Endothelial cell of umbilical vein (primary cell): ENCODE data around the gene CC2D2A. TPM values are rescaled to one million over a fixed set of nuclear protein-coding genes. Genes with fewer than 3 reads are reported as not detected.

Source experiments
- BruUV-seq: library from RNA; stranded (reverse); fragments of 400-500 nt; replicated peaks from 2 replicates; lab custom pipeline; 2021; lab: Mats Ljungman, UMichigan
- CTCF ChIA-PET: fragments of 300-600, 350-600 bp; sonication (Branson Sonifier 250); formaldehyde crosslinking; loops from one replicate; lab custom pipeline; 2021; ENCODE audit warnings: antibody characterized with exemption, inconsistent platforms; lab: Charles Lee
- POLR2A ChIA-PET: fragments of 300-600, 350-600 bp; sonication (Branson Sonifier 250); formaldehyde crosslinking; loops from one replicate; lab custom pipeline; 2021; ENCODE audit warnings: antibody characterized with exemption, inconsistent platforms; lab: Charles Lee
- DNase-seq: peaks from one replicate; pipeline ENCODE4 v3.0.0-alpha.2; 2011; ENCODE audit warnings: low read depth, low spot score
- FAIRE-seq: peaks from 2 replicates; lab custom pipeline; 2011; peaks lifted over from hg19 to GRCh38; lab: Jason Lieb, UNC
- H2AFZ ChIP-seq: 2 replicates; pipeline ENCODE4 v1.6.0; 2012; ENCODE audit warnings: low read depth, low read length, control low read depth, inconsistent platforms
- H3K27ac ChIP-seq: 2 replicates; pipeline ENCODE4 v1.5.1; 2011; ENCODE audit warnings: low read depth, mild to moderate bottlenecking, control low read depth, low read length, moderate library complexity; ENCODE audit not compliant: insufficient read depth
- H3K27me3 ChIP-seq, 2 experiments: 2 replicates each; pipeline versions ENCODE4 v1.6.0 to v1.6.1; 2011; ENCODE audit warnings: low read length in 2 of 2, mixed read lengths in 1 of 2; ENCODE audit not compliant: control insufficient read depth in 2 of 2, insufficient read depth in 2 of 2
- H3K36me3 ChIP-seq, 2 experiments: 2 replicates in 1 of 2; 3 replicates in 1 of 2; pipeline ENCODE4 v1.5.1; 2011; ENCODE audit warnings: low read length in 2 of 2, mild to moderate bottlenecking in 1 of 2, moderate library complexity in 1 of 2; ENCODE audit not compliant: control insufficient read depth in 2 of 2, insufficient read depth in 2 of 2; ENCODE audit errors: extremely low read depth in 1 of 2
- H3K4me1 ChIP-seq: 3 replicates; pipeline ENCODE4 v1.5.1; 2011; ENCODE audit warnings: mild to moderate bottlenecking, low read length; ENCODE audit not compliant: control insufficient read depth, insufficient read depth; ENCODE audit errors: extremely low read depth
- H3K4me2 ChIP-seq: 2 replicates; pipeline ENCODE4 v1.6.1; 2011; ENCODE audit warnings: low read length, control low read depth, mixed read lengths; ENCODE audit not compliant: insufficient read depth
- H3K4me3 ChIP-seq, 3 experiments: fragments of 200-600 bp in 1 of 3; sonication (generic), shearing (Covaris generic) in 1 of 3; replicated peaks in 1 of 3; 2 replicates each; pipeline ENCODE4 v1.5.1; 2011 to 2016; ENCODE audit warnings: control low read depth in 3 of 3, low read length in 3 of 3, mild to moderate bottlenecking in 2 of 3, inconsistent platforms in 1 of 3, low read depth in 1 of 3, moderate library complexity in 1 of 3; ENCODE audit not compliant: insufficient read depth in 1 of 3
- H3K79me2 ChIP-seq: 2 replicates; pipeline ENCODE4 v1.6.0; 2012; ENCODE audit warnings: low read length, inconsistent platforms; ENCODE audit not compliant: control insufficient read depth, insufficient read depth
- H3K9ac ChIP-seq: replicated peaks from 2 replicates; pipeline ENCODE3; 2011; ENCODE audit warnings: low read length, control low read depth; ENCODE audit not compliant: insufficient read depth; ENCODE audit errors: extremely low read depth
- H3K9me1 ChIP-seq: replicated peaks from 3 replicates; pipeline ENCODE4 v1.6.0; 2011; ENCODE audit warnings: mild to moderate bottlenecking, low read length; ENCODE audit not compliant: control insufficient read depth, insufficient read depth; ENCODE audit errors: extremely low read depth
- H3K9me3 ChIP-seq: replicated peaks from 2 replicates; pipeline ENCODE4 v1.5.1; 2012; ENCODE audit warnings: low read length, inconsistent platforms; ENCODE audit not compliant: control insufficient read depth, insufficient read depth
- H4K20me1 ChIP-seq: replicated peaks from 2 replicates; pipeline ENCODE3; 2011; ENCODE audit warnings: mild to moderate bottlenecking, low read length; ENCODE audit not compliant: control insufficient read depth, insufficient read depth; ENCODE audit errors: extremely low read depth
- EZH2 ChIP-seq: IDR thresholded peaks from 2 replicates; pipeline ENCODE4 v1.6.1; 2012; ENCODE audit warnings: borderline replicate concordance, low read depth, mild to moderate bottlenecking, moderate library complexity, low read length, inconsistent platforms; ENCODE audit not compliant: severe bottlenecking
- FOS ChIP-seq: IDR thresholded peaks from 2 replicates; pipeline ENCODE4 v1.6.1; 2011; ENCODE audit warnings: mild to moderate bottlenecking, low read length, moderate library complexity, borderline replicate concordance; ENCODE audit not compliant: insufficient read depth
- GATA2 ChIP-seq: IDR thresholded peaks from 2 replicates; pipeline ENCODE4 v1.7.0; 2011; ENCODE audit warnings: low read depth, mild to moderate bottlenecking, moderate library complexity, mixed read lengths, low read length; ENCODE audit not compliant: insufficient read length, insufficient read depth
- JUN ChIP-seq: IDR thresholded peaks from 2 replicates; pipeline ENCODE4 v1.6.1; 2011; ENCODE audit warnings: borderline replicate concordance, low read depth; ENCODE audit not compliant: insufficient read length, insufficient read depth
- MYC ChIP-seq: IDR thresholded peaks from one replicate; pipeline ENCODE4 v1.6.1; 2011; ENCODE audit warnings: mild to moderate bottlenecking, low read depth, low read length
- POLR2A ChIP-seq: IDR thresholded peaks from 2 replicates; pipeline ENCODE4 v1.6.1; 2012; ENCODE audit warnings: low read depth, mild to moderate bottlenecking, control low read depth, low read length
- POLR2AphosphoS5 ChIP-seq: IDR thresholded peaks from 2 replicates; pipeline ENCODE4 v1.6.1; 2012; ENCODE audit warnings: low read depth, mild to moderate bottlenecking, control low read depth, low read length, moderate library complexity; ENCODE audit not compliant: insufficient read depth
- dilution Hi-C: fragments of 300-500 bp; cut with MboI; formaldehyde crosslinking; loops from one replicate; pipeline ENCODE4 v1.15.0; 2019; ENCODE audit warnings: low sequenced_read_pairs; ENCODE audit not compliant: extremely low pct_ligation_motif_present
- intact Hi-C: fragments of 100-400 bp; cut with micrococcal nuclease; formaldehyde crosslinking; loops from one replicate; pipeline ENCODE4 v1.10.0; 2022
- polyA plus RNA-seq, 4 experiments: library from polyadenylated mRNA; depleted of rRNA in 3 of 4; stranded (reverse) in 3 of 4; unstranded in 1 of 4; fragments of >200 nt; gene quantifications; 2 replicates each; pipeline versions ENCODE4 v1.2.1 to v1.2.3, GENCODE V29; 2011 to 2012; ENCODE audit warnings: missing spikeins in 1 of 4
- total RNA-seq: library from RNA; stranded (reverse); gene quantifications from 2 replicates; pipeline ENCODE4 v1.2.3, GENCODE V29; 2021
- TF ChIP-seq, protein P1 (sequence below): IDR thresholded peaks from 2 replicates; pipeline ENCODE4 v1.6.1; 2011; ENCODE audit not compliant: insufficient read depth, insufficient read length
- TF ChIP-seq, protein P2 (sequence below), 2 donors: IDR thresholded peaks; 1 replicate in 1 of 2; 2 replicates in 1 of 2; pipeline ENCODE4 v1.5.1; 2011; ENCODE audit warnings: low read length in 2 of 2, mild to moderate bottlenecking in 2 of 2, moderate library complexity in 2 of 2, control low read depth in 1 of 2, inconsistent platforms in 1 of 2, low read depth in 1 of 2; ENCODE audit not compliant: insufficient read depth in 1 of 2; ENCODE audit errors: extremely low read depth in 1 of 2

The CC2D2A gene
- total and polyA plus RNA-seq, 2 donors (not counting 3 experiments of a cell fraction or from before 2014, with no cell fraction given) = 10.2 to 22.4 TPM

DNA sequence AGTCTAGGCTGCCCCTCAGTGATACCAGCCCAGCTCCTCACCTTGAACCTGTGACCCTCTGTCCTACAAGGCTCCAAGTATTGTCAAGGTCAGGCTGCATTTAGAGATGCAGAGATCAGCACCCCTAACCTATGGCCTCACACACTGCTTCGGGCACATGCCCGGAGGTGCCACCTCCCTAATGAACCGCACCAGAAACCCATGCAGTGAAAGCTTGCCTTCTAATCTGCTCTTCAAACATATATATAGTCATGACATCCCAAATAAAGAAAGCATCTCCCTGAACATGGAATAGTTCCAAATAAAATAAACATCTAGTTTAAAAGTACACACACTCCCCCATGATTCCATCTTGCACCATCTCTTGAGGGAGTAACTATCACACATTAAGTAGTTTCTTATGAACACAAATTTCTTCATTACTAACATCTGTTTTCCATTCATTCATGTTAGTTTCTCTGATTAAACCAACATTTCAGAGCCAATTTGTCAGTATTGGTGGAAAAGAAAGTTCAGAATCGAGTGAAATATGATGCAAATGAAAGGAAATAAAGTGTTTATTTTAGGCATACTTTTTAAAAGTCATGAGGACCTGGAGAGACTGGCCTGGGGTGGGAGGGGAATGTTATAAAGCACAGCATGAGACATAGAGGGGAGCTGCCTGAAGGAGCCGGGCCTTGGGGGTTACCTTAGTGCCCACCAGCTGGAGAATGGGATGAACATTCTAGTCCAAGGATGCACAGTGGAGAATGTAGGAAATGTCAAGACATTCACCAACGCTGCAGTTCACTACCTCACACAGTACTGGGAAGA, 19.2 kb downstream of the CC2D2A start:
- no peaks in the 10 kb centered on the region for H4K20me1 ChIP-seq
- no peaks in the 10 kb centered on the region for H3K9me1 ChIP-seq
- intact Hi-C loops = no loop called here
- no peaks in the 10 kb centered on the region for H3K9me3 ChIP-seq
- no peak for FAIRE-seq
- no peak overlapping the region for H3K4me2 ChIP-seq
- H3K4me3 ChIP-seq = no peak overlapping the region
- TF ChIP-seq, protein P1, sequence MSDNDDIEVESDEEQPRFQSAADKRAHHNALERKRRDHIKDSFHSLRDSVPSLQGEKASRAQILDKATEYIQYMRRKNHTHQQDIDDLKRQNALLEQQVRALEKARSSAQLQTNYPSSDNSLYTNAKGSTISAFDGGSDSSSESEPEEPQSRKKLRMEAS = no peak
- TF ChIP-seq GATA2 (no peak), JUN (no peak), MYC (no peak), POLR2AphosphoS5 (no peak), POLR2A (no peak), FOS (no peak), EZH2 (no peak)
- TF ChIP-seq, protein P2, sequence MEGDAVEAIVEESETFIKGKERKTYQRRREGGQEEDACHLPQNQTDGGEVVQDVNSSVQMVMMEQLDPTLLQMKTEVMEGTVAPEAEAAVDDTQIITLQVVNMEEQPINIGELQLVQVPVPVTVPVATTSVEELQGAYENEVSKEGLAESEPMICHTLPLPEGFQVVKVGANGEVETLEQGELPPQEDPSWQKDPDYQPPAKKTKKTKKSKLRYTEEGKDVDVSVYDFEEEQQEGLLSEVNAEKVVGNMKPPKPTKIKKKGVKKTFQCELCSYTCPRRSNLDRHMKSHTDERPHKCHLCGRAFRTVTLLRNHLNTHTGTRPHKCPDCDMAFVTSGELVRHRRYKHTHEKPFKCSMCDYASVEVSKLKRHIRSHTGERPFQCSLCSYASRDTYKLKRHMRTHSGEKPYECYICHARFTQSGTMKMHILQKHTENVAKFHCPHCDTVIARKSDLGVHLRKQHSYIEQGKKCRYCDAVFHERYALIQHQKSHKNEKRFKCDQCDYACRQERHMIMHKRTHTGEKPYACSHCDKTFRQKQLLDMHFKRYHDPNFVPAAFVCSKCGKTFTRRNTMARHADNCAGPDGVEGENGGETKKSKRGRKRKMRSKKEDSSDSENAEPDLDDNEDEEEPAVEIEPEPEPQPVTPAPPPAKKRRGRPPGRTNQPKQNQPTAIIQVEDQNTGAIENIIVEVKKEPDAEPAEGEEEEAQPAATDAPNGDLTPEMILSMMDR (IDR thresholded peaks at IDR 0.05; ENCODE audit: extremely low read depth in 1 of 2, insufficient read depth in 1 of 2, low read depth in 1 of 2, low read length in 2 of 2) = no peak
- H3K27me3 ChIP-seq = no peaks in the 10 kb centered on the region
- H3K36me3 ChIP-seq = no peaks in the 10 kb centered on the region
- no peak overlapping the region for H2AFZ ChIP-seq
- BruUV-seq = no TSS peak
- H3K79me2 ChIP-seq = no peaks in the 10 kb centered on the region
- no peak overlapping the region for H3K27ac ChIP-seq
- H3K9ac ChIP-seq = no peak overlapping the region
- no peaks in the 10 kb centered on the region for H3K4me1 ChIP-seq
- dilution Hi-C loops = no loop called here
- POLR2A ChIA-PET = no interaction called here
- no peak for DNase-seq
- CTCF ChIA-PET = no interaction called here
